ENCODE measurements around the gene KCTD12. TPM values are rescaled to one million over a fixed set of nuclear protein-coding genes. Genes with fewer than 3 reads are reported as not detected.

KCTD12 gene
- total RNA-seq, 1 experiment from 2014 or later: 6.7 TPM

DNA sequence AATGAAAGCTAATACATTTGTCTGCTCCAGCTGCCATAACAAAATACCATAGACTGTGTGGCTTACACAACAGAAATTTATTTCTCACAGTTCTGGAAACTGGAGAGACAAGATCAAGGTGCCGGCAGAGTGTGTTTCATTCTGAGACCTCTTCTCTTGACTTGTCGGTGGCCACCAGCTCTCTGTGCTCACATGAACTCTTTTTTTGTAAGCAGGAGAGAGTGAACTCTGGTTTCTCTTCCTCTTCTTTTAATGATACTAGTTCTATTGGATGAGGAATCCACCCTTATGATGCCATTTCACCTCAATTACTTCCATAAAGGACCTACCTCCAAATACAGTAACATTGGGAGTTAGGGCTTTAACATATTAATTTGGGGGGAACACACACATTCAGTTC is 11.7 kb downstream of the KCTD12 start (continued):
- TF ChIP-seq, protein P1, sequence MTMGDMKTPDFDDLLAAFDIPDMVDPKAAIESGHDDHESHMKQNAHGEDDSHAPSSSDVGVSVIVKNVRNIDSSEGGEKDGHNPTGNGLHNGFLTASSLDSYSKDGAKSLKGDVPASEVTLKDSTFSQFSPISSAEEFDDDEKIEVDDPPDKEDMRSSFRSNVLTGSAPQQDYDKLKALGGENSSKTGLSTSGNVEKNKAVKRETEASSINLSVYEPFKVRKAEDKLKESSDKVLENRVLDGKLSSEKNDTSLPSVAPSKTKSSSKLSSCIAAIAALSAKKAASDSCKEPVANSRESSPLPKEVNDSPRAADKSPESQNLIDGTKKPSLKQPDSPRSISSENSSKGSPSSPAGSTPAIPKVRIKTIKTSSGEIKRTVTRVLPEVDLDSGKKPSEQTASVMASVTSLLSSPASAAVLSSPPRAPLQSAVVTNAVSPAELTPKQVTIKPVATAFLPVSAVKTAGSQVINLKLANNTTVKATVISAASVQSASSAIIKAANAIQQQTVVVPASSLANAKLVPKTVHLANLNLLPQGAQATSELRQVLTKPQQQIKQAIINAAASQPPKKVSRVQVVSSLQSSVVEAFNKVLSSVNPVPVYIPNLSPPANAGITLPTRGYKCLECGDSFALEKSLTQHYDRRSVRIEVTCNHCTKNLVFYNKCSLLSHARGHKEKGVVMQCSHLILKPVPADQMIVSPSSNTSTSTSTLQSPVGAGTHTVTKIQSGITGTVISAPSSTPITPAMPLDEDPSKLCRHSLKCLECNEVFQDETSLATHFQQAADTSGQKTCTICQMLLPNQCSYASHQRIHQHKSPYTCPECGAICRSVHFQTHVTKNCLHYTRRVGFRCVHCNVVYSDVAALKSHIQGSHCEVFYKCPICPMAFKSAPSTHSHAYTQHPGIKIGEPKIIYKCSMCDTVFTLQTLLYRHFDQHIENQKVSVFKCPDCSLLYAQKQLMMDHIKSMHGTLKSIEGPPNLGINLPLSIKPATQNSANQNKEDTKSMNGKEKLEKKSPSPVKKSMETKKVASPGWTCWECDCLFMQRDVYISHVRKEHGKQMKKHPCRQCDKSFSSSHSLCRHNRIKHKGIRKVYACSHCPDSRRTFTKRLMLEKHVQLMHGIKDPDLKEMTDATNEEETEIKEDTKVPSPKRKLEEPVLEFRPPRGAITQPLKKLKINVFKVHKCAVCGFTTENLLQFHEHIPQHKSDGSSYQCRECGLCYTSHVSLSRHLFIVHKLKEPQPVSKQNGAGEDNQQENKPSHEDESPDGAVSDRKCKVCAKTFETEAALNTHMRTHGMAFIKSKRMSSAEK (CRISPR knock-in tag; IDR thresholded peaks at IDR 0.05; ENCODE audit: borderline replicate concordance): no peak
- no peak for TF ChIP-seq ATF1 (CRISPR knock-in tag; IDR thresholded peaks at IDR 0.05)
- TF ChIP-seq, protein P2, sequence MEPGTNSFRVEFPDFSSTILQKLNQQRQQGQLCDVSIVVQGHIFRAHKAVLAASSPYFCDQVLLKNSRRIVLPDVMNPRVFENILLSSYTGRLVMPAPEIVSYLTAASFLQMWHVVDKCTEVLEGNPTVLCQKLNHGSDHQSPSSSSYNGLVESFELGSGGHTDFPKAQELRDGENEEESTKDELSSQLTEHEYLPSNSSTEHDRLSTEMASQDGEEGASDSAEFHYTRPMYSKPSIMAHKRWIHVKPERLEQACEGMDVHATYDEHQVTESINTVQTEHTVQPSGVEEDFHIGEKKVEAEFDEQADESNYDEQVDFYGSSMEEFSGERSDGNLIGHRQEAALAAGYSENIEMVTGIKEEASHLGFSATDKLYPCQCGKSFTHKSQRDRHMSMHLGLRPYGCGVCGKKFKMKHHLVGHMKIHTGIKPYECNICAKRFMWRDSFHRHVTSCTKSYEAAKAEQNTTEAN (CRISPR knock-in tag; IDR thresholded peaks at IDR 0.05): no peak
- no peak for TF ChIP-seq TEAD4 (CRISPR knock-in tag; IDR thresholded peaks at IDR 0.05)
- no peak for TF ChIP-seq PRRX2 (CRISPR knock-in tag; IDR thresholded peaks at IDR 0.05)
- no peak for TF ChIP-seq ZNF671 (CRISPR knock-in tag; IDR thresholded peaks at IDR 0.05)
- TF ChIP-seq, protein P3, sequence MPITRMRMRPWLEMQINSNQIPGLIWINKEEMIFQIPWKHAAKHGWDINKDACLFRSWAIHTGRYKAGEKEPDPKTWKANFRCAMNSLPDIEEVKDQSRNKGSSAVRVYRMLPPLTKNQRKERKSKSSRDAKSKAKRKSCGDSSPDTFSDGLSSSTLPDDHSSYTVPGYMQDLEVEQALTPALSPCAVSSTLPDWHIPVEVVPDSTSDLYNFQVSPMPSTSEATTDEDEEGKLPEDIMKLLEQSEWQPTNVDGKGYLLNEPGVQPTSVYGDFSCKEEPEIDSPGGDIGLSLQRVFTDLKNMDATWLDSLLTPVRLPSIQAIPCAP (CRISPR knock-in tag; IDR thresholded peaks at IDR 0.05): no peak
- no peak for TF ChIP-seq MYBL2 (CRISPR knock-in tag; IDR thresholded peaks at IDR 0.05)
- TF ChIP-seq, protein P4, sequence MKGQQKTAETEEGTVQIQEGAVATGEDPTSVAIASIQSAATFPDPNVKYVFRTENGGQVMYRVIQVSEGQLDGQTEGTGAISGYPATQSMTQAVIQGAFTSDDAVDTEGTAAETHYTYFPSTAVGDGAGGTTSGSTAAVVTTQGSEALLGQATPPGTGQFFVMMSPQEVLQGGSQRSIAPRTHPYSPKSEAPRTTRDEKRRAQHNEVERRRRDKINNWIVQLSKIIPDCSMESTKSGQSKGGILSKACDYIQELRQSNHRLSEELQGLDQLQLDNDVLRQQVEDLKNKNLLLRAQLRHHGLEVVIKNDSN (CRISPR knock-in tag; IDR thresholded peaks at IDR 0.05): no peak
- TF ChIP-seq, protein P5, sequence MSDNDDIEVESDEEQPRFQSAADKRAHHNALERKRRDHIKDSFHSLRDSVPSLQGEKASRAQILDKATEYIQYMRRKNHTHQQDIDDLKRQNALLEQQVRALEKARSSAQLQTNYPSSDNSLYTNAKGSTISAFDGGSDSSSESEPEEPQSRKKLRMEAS (CRISPR knock-in tag; IDR thresholded peaks at IDR 0.05): no peak

DNA sequence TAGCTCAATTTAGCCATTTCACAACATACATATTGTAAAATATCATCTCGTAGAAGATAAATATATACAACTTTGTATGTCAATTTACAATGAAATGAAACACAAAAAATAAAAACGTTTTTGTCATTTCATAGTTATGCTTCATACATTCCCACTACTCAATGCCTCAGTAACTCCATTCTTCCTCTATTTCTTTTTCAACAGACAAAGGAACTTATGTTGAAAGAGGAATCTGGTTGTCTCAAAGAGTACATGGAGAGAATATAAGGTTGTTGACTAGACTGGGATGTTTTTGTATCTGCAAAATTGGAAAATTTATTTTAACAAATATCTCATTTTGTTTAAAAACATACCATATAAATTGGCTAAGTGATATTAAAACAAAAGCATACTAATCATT is 12.8 kb downstream of the KCTD12 start:
- H3K27ac Mint-ChIP-seq: no peak overlapping the region
- TF ChIP-seq RELA (CRISPR knock-in tag; IDR thresholded peaks at IDR 0.05; ENCODE audit: borderline replicate concordance): no peak
- TF ChIP-seq SP1 (CRISPR knock-in tag; conservative IDR thresholded peaks at IDR 0.05): no peak
- TF ChIP-seq, protein P6, sequence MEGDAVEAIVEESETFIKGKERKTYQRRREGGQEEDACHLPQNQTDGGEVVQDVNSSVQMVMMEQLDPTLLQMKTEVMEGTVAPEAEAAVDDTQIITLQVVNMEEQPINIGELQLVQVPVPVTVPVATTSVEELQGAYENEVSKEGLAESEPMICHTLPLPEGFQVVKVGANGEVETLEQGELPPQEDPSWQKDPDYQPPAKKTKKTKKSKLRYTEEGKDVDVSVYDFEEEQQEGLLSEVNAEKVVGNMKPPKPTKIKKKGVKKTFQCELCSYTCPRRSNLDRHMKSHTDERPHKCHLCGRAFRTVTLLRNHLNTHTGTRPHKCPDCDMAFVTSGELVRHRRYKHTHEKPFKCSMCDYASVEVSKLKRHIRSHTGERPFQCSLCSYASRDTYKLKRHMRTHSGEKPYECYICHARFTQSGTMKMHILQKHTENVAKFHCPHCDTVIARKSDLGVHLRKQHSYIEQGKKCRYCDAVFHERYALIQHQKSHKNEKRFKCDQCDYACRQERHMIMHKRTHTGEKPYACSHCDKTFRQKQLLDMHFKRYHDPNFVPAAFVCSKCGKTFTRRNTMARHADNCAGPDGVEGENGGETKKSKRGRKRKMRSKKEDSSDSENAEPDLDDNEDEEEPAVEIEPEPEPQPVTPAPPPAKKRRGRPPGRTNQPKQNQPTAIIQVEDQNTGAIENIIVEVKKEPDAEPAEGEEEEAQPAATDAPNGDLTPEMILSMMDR (IDR thresholded peaks at IDR 0.05): no peak
- no peak for TF ChIP-seq NFE2L1 (CRISPR knock-in tag; IDR thresholded peaks at IDR 0.05)
- TF ChIP-seq ZNF138 (CRISPR knock-in tag; conservative IDR thresholded peaks at IDR 0.05): no peak
- no peak for TF ChIP-seq TP53 (CRISPR knock-in tag; IDR thresholded peaks at IDR 0.05)
- no peak for TF ChIP-seq SMAD4 (CRISPR knock-in tag; IDR thresholded peaks at IDR 0.05)
- TF ChIP-seq, protein P7, sequence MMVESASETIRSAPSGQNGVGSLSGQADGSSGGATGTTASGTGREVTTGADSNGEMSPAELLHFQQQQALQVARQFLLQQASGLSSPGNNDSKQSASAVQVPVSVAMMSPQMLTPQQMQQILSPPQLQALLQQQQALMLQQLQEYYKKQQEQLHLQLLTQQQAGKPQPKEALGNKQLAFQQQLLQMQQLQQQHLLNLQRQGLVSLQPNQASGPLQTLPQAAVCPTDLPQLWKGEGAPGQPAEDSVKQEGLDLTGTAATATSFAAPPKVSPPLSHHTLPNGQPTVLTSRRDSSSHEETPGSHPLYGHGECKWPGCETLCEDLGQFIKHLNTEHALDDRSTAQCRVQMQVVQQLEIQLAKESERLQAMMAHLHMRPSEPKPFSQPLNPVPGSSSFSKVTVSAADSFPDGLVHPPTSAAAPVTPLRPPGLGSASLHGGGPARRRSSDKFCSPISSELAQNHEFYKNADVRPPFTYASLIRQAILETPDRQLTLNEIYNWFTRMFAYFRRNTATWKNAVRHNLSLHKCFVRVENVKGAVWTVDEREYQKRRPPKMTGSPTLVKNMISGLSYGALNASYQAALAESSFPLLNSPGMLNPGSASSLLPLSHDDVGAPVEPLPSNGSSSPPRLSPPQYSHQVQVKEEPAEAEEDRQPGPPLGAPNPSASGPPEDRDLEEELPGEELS (CRISPR knock-in tag; IDR thresholded peaks at IDR 0.05): no peak
- TF ChIP-seq NR1H2 (CRISPR knock-in tag; IDR thresholded peaks at IDR 0.05): no peak
- no peak for TF ChIP-seq ZNF396 (CRISPR knock-in tag; IDR thresholded peaks at IDR 0.05; ENCODE audit: borderline replicate concordance)
- no peak for TF ChIP-seq ESRRA (CRISPR knock-in tag; IDR thresholded peaks at IDR 0.05; ENCODE audit: borderline replicate concordance)
- ChIA-PET POLR2A (no interaction called here), CTCF (interaction anchor here (1.5 kb wide), 1 partner anchor 12 kb away, joined by 3 read pairs; no protein-coding TSS in a partner anchor)
- ATAC-seq (no peak), DNase-seq (ENCODE audit: low spot score) (no peak)
- peaks cover 3% of the 10 kb centered on the region; the same call in 1 of the 2 replicates for H3K4me1 Mint-ChIP-seq
- H3K9me3 Mint-ChIP-seq: peaks cover 3% of the 10 kb centered on the region; the same call in 1 of the 2 replicates
- no peaks in the 10 kb centered on the region for H3K27me3 Mint-ChIP-seq (ENCODE audit: low read depth)
- H3K36me3 Mint-ChIP-seq: no peaks in the 10 kb centered on the region
- H3K4me3 Mint-ChIP-seq: no peak overlapping the region

All from WTC11 (cell line).